ENCODE results near the gene SLC39A12.

SLC39A12 gene

DNA sequence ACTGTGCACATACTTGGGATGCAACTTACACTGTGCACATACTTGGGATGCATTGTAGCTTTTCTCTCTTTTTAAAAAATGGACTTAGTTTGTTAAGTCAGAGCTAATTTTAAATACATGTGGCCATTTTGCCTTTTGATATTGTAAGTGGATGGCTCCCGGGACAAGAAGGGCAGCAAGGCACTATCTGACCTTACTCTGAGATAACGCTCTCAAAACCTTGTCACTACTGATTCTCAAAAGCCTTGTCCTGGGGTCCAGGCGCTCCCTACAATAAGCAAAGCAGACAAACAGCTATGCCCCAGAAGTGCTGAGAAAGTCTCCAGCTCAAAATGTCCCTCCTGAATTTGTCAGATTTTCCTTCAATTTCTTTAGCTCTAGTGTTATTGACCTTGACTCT lies 121.6 kb downstream of the SLC39A12 start:
- H3K4me3 ChIP-seq (ENCODE audit: low read depth, low read length), result no peak overlapping the region
- no peak for DNase-seq (ENCODE audit: low read depth)
- TF ChIP-seq, protein P1, sequence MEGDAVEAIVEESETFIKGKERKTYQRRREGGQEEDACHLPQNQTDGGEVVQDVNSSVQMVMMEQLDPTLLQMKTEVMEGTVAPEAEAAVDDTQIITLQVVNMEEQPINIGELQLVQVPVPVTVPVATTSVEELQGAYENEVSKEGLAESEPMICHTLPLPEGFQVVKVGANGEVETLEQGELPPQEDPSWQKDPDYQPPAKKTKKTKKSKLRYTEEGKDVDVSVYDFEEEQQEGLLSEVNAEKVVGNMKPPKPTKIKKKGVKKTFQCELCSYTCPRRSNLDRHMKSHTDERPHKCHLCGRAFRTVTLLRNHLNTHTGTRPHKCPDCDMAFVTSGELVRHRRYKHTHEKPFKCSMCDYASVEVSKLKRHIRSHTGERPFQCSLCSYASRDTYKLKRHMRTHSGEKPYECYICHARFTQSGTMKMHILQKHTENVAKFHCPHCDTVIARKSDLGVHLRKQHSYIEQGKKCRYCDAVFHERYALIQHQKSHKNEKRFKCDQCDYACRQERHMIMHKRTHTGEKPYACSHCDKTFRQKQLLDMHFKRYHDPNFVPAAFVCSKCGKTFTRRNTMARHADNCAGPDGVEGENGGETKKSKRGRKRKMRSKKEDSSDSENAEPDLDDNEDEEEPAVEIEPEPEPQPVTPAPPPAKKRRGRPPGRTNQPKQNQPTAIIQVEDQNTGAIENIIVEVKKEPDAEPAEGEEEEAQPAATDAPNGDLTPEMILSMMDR (IDR thresholded peaks at IDR 0.05; ENCODE audit: insufficient read depth, low read depth, low read length, missing control alignments), result no peak

DNA sequence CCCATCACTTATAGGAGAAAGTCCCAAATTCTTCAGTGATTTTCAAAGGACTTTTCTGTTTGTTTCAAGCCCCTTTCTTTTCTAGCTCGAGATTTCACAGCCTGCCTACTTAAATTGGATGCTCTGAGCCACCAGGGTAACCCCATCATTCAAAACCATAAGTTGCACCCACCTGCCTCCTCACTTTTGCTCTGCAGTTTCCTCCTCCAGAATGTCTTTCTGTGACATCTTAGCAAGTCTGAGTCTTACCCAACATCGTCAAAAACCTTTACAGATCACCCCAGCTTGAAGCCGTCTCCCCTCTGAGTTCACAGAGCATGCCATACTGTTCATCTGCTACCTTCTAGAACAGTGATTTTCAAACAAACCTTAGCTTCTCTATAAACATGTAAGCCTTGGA lies 124.2 kb downstream of the SLC39A12 start:
- H3K4me3 ChIP-seq (ENCODE audit: low read depth, low read length), result no peak overlapping the region
- TF ChIP-seq, protein P1 (IDR thresholded peaks at IDR 0.05; ENCODE audit: insufficient read depth, low read depth, low read length, missing control alignments), result no peak
- no peak for DNase-seq (ENCODE audit: low read depth)

DNA sequence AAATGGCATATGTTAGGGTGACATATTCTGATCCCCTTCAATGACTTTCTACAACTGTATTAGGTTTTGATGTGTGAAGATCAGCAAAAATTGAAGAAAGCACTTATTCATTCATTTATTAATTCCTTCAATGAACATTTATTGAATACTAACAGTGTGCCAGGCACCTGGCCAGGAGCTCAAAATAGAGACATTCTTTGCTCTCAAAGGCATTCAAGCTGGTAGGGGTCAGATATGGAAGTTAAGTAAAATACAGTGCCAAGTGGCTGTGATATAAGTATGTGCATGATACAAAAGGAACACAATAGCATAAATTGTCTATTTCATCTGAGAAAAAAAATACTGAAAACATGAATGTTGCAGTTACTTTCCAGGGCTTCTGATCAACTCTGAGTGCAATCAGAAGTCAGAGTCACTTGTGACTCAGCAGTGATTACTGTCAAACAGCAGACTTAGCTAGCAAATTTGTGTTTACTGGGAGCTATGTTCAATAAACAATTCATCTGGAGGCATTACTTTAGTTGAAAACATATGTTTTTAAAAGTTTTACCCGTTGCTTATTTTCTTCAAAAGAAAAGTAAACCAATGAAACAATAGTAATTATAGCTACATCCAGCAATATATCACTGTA lies 128.1 kb downstream of the SLC39A12 start:
- no peak overlapping the region for H3K4me3 ChIP-seq (ENCODE audit: low read depth, low read length)
- DNase-seq (ENCODE audit: low read depth), result no peak
- TF ChIP-seq, protein P1 (IDR thresholded peaks at IDR 0.05; ENCODE audit: insufficient read depth, low read depth, low read length, missing control alignments), result no peak

DNA sequence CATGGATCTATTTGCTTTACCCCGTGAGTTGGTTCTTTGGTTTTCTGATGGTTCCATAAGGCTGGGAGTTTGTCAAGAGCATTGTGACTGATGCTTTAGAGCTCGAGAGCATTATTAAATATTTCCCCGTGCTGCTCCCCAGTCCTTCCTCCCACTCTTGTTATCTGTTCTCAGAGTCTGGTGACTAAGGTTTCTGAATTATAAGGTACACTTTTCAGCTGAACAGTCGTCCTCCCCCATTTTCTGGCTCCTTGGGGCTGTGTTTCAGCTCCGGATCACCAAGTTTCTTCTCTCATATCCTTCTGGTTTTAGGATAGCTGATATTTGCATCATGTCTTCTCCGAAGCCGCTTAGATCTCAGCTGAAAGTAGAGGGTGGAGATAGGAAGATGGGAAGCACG lies 130.7 kb downstream of the SLC39A12 start:
- DNase-seq (ENCODE audit: low read depth), result no peak
- TF ChIP-seq, protein P1 (IDR thresholded peaks at IDR 0.05; ENCODE audit: insufficient read depth, low read depth, low read length, missing control alignments), result no peak
- H3K4me3 ChIP-seq (ENCODE audit: low read depth, low read length), result no peak overlapping the region

DNA sequence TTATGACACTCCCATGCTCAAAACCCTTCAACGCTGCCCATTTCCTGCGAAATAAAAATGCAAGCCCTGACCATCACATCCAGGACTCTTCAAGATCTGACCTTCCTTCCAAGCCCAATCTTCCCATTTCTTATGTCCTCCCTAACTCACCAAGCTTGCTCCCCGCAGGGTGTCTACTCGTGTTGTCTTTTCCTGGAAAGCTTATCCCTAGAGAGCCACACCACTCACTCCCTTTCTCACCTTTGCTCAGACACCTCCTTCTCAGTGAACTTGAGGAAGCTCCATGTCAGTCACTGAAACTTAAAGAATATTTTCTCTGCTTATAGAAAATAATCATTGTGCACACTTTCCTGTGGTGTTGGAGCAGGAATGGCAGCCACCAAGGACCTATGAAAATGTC lies 134.1 kb downstream of the SLC39A12 start:
- H3K4me3 ChIP-seq (ENCODE audit: low read depth, low read length), result no peak overlapping the region
- TF ChIP-seq, protein P1 (IDR thresholded peaks at IDR 0.05; ENCODE audit: insufficient read depth, low read depth, low read length, missing control alignments), result no peak
- no peak for DNase-seq (ENCODE audit: low read depth)

DNA sequence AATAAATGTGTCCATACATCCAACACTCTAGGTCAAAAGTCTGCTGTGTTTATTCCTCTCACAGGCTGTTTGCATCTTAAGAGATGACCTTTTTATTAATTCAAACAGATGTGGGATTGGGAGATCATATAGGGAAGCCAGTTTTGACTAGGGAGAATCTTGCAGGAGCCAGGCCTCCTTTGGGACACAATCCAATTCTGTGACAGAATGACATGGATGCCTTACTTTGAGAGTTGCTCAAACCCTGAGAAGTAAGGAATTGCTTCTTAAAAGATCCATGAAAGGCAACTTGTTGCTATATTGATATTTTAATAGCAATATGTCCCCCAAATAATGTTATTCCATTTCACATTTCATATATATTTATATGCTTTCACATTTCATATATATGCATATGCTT lies 135.0 kb downstream of the SLC39A12 start:
- TF ChIP-seq, protein P1 (IDR thresholded peaks at IDR 0.05; ENCODE audit: insufficient read depth, low read depth, low read length, missing control alignments), result no peak
- DNase-seq (ENCODE audit: low read depth), result no peak
- no peak overlapping the region for H3K4me3 ChIP-seq (ENCODE audit: low read depth, low read length)

DNA sequence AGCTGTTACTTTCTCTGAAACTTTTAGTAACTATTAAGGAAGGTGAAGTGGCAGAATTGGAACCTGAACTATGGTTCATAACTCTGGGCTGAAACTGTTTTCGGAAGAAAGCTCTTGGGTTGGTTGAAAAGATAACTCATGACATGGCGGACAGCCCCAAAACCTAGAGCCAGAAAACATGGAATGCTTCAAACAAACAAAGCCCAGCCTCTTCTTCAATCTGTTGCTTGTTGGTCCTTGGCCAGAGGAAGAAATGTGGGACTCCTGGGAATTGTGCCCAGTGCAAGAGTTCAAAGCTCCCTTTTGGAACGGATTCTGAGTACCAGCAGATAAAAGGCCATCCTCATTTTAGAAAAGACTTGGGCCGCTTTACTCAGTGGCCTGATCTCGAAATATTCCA lies 135.6 kb downstream of the SLC39A12 start:
- DNase-seq (ENCODE audit: low read depth), result no peak
- H3K4me3 ChIP-seq (ENCODE audit: low read depth, low read length), result no peak overlapping the region
- TF ChIP-seq, protein P1 (IDR thresholded peaks at IDR 0.05; ENCODE audit: insufficient read depth, low read depth, low read length, missing control alignments), result no peak
